ENCODE results near the gene CENPU.

DNA sequence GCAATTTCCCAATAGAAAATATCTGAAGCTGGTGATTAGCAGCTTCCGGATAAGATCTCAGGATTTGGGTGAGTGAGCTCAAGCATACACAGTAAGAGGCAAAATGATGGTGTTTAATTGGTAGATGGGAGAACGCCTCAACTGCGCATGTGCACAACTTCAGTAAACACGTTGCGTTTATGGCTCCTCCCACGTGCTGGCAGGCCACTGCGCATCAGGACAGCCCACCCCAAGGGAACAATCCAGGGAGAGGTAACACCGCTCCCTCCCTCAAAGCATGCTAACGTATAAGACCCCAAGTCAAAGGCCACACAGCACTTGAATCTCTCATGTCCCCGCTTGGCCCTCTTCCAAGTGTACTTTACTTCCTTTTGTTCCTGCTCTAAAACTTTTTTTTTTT is 10.3 kb upstream of the CENPU start:
- no peak for TF ChIP-seq EZH2 (IDR thresholded peaks at IDR 0.05; ENCODE audit: low read length, unreplicated experiment)
- TF ChIP-seq, protein P1, sequence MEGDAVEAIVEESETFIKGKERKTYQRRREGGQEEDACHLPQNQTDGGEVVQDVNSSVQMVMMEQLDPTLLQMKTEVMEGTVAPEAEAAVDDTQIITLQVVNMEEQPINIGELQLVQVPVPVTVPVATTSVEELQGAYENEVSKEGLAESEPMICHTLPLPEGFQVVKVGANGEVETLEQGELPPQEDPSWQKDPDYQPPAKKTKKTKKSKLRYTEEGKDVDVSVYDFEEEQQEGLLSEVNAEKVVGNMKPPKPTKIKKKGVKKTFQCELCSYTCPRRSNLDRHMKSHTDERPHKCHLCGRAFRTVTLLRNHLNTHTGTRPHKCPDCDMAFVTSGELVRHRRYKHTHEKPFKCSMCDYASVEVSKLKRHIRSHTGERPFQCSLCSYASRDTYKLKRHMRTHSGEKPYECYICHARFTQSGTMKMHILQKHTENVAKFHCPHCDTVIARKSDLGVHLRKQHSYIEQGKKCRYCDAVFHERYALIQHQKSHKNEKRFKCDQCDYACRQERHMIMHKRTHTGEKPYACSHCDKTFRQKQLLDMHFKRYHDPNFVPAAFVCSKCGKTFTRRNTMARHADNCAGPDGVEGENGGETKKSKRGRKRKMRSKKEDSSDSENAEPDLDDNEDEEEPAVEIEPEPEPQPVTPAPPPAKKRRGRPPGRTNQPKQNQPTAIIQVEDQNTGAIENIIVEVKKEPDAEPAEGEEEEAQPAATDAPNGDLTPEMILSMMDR (conservative IDR thresholded peaks at IDR 0.05; ENCODE audit: low read depth, low read length): no peak
